NK-92 treated with Interleukin-12 subunit alpha and Interleukin-12 subunit beta, amount 100 ng/mL, for 24 hours (cell line): ENCODE measurements around the gene ZCCHC24.

ENCODE experiments used
- DNase-seq: peaks from one replicate; lab custom pipeline; 2025; lab: John Stamatoyannopoulos, UW

The ZCCHC24 gene

DNA sequence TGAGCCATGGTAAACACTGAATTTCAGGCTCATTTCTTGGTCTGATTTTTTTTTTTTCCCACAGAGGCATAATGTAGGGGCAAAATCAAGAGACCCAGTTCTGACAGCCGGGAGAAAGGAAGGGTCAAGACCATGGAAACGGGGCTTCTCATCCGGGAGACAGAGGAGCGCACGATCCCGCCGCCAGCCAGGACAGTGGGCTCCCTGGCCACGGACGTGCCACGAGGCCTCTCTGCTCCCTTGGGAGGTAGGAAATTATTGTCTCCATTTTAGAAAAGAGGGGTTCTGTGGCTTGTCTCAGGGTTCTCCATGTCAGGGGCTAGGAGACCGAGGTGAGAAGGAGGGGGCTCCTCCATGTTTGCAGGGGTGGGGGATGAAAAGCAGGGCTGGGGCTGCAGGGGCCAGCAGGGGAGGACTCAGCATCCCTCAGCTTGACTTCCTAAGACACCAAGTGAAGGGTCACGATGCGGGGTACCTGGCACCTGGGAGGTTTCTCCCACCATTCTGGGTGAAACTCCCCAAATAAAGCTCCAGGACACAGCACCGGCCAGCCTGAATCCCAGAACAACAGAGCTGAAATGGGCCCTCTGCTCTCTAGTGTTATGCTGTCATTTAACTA lies 60.5 kb downstream of the ZCCHC24 start:
- DNase-seq, result no peak

DNA sequence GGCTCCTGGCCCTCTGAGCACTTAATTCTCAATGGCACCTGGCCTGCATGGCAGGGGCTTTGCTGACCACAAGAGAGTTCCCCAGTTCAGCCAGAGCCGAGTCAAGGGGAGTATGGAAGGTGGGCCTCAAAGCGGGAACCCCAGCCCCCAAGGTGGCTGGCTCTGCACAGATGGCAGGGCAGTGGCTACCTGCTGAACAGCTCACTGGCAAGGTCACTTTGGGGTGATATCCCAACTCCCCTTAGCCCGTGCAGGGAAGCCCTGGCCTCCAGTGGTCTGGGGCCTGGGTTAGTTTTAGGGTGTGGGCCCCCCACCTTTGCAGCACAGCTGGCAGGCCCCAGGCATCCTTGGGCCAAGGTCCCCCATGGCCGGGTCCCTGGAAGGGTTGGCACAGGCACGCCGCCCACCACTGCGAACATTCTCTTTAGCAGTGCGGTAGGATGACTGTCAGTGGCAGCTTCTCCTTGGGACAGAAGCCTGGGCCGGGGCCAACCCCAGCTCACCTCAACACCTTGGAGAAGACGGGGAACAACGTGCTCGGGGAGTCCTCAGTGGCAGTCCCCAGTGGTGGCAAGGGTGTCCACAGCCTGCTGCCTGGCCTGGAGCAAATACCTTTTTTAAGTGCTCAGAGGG lies 61.3 kb downstream of the ZCCHC24 start:
- DNase-seq, result no peak

DNA sequence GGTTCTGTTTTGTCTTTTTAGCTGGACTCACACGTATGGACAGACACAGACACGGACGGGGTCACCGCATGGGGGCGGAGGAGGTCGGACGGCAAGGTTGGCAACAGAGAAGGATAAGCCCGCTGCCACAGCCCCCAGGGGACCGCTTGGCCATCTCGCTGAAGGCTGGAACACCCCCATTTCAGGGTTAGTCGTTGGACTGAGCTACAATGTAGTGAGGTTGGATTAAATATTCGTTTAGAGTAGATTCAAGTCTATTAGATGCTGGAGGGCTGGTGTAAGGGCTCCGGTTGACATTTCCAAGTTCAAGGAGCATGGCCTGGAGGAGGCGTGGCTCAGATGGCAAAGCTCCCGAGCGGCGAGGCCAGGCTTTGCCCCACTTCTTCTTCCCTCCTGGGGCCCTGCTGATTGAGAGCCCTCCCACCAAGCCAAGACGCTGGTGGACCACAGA lies 62.9 kb downstream of the ZCCHC24 start:
- no peak for DNase-seq

DNA sequence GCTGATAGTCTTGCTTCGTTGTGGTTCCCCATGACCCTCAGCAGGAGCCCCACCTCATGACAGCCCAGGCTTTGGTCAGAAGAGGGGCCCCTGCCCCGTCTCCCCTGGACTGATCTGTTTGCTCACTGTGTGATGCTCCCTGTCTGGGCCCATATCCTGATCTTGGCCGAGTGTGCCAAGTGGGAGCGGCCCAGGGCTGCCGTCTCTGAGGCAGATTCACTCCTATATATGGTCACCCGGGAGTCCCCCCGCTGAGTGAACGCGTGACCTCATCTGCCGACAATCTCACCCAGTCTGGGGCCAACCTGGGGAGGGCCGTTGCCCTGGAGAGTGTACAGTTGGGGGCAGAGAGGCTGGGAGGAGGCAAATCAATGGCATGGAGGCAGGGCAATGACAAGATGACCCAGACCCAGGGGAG lies 63.6 kb downstream of the ZCCHC24 start:
- DNase-seq, result no peak

DNA sequence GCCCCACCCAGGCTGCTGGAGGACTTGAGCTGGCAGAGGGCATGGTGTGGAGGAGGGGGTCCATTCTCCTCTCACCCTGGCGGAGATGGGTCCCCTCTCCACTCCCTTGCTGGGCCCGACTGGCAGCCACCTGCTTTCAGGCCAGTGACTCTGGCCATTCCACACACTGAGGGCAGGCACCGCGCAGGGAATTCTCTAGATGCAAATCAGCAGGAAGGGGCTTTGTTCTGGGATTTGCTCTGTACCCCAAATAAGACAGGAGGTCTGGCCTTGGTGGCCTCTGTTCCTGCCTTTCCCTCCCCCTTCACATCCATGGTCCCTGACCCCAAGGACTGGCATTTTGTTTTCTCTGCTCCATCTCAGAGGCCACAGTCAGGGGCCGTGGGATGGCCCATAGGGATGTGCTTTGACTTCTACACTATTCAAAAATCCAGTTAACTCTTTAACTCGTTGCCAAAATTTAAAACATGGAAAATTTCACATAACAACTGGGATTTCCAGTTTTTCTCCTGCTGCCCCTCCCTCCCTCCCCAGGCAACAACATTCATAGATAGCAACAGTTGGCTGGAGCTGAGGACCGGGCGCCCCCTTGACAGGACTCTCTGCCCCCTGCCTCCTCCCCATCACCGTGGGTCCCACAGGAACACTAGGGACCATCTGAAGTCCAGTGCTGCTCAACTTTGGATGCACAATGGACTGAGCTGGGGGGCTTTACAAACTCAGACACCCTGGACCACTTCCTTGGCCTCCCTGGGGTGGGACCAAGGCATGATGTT lies 64.3 kb downstream of the ZCCHC24 start:
- DNase-seq, result no peak

DNA sequence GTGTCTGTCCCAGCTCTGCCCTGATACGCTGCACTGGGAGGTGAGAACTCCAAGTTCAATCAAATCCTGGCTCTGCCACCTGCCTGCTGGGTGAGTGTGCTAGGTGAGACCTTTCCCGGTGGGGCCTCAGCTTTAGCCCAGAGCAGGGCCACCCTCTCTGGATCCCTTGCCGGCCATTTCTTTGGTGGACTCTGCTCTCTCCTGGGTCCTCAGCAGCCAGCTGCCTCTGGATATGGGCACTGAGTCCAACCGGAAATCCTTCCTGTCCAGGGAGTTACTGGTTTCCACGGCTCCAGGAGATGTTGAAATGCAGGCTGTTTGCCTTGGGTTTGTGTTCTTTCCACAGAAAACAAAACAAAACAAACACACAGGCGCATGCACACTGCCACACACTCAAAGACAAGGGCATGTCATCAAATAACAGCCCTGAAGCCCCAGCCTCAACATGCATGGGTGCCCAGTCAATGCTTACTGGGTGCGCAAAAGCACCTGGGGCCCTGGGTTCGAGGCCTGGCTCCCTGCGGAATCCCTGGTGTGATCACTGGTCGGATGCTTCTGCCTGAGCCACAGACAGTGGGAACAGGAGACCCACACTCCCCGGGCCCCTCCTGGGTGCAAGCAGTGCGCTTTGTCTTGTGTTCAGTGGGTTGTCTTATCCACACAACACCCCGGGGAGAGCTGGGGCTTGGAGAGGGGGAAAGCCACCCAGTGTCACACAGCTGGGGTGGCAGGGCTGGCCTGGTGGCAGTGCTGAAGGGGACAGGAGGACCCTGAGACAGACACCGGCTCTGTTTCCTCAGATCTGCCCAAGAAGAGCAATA lies 65.1 kb downstream of the ZCCHC24 start:
- DNase-seq, result no peak

DNA sequence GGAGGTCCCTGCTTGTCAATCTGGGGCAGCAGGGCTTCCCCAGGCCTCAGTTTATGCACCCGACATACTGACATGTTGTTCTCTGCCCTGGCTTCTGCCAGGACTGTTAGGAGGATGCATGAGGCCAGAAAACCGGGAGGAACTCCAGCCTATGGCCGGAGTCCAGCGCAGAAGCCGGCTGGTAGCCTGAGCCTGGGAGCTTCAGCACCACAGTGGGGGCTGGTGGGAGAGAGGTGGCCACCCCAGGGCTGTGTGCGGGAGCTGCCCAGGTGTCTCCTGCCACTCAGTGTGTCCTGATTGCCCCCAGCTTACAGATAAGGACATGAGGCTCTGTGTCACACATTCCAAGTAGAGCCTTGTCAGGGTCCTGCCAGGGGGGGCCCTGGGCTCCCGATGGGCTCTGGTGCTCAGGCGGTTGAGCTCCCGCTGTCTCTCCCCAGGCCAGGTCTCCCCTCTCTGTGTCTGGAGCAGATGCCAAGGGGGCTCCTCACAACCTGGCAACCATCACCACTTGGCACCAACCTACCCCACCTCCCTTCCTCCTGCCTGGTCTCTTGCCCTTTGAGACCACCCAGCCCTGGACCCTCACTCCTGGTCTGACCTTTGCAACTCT lies 65.8 kb downstream of the ZCCHC24 start:
- no peak for DNase-seq

DNA sequence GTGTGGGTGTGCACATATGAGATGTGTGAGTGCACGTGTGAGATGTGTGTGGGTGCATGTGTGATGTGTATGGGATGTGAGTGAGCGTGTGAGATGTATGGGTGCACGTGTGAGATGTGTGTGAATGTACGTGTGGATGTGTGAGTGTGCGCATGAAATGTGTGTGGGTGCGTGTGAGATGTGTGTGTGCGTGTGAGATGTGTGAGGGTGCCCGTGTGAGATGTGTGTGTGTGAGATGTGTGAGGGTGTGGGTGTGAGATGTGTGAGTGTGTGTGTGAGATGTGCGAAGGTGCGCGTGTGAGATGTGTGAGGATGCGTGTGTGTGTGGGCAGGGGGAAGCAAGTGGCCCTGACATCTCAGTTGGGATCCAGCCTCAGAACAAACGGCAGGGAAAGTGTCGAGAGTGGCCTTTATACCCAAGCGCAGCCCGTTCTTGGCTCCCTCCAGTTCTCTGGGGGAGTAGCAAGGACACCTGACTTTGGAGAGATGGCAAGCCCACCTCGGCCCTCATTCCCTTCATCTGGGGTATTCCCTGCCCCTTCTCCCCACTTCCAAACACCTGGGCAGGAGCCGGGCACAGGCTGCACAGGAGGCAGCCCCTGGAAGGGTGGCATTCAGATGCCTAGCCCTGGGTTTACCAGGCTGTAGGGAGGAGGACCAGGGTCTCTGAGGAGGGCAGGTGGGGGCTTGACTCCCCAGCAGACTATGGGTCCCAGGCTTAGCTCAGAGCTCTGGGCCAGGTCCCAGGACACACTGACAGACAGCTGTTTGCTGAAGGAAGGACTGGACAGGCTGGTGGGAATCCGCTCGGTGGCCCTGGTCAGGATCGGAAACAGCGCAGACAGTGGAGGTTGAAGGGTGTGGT lies 66.5 kb downstream of the ZCCHC24 start:
- DNase-seq, result no peak

DNA sequence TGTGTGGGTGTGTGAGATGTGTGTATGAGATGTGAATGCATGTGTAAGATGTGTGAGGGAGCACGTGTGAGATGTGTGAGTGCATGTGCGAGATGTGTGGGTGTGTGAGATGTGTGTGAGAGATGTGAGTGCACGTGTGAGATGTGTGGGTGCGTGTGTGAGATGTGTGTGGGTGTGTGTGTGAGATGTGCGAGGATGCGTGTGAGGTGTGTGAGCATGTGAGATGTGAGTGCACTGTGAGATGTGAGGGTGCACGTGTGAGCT lies 67.1 kb downstream of the ZCCHC24 start:
- DNase-seq, result no peak

DNA sequence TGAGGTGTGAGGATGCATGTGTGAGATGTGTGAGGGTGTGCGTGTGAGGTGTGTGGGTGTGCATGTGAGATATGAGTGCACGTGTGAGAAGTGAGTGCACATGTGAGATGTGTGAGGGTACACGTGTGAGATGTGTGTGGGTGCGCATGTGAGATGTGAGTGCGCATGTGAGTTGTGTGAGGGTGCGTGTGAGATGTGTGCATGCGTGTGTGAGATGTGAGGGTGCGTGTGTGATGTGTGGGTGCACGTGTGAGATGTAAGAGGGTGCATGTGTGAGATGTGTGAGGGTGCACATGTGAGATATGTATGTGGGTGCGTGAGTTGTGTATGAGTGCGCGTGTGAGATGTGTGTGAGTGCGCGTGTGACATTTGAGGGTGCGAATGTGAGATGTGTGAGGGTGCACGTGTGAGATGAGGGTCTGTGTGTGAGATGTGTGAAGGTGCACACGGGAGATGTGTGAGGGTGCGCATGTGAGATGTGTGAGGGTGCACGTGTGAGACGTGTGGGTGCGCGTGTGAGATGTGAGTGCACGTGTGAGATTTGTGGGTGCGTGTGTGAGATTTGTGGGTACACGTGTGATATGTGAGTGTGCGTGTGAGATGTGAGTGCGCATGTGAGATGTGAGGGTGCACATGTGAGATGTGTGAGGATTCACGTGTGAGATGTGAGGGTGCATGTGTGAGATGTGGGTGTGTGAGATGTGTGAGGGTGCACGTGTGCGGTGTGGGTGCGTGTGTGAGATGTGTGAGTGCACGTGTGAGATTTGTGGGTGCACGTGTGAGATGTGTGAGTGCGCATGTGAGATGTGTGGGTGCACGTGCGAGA lies 67.7 kb downstream of the ZCCHC24 start:
- DNase-seq, result no peak

DNA sequence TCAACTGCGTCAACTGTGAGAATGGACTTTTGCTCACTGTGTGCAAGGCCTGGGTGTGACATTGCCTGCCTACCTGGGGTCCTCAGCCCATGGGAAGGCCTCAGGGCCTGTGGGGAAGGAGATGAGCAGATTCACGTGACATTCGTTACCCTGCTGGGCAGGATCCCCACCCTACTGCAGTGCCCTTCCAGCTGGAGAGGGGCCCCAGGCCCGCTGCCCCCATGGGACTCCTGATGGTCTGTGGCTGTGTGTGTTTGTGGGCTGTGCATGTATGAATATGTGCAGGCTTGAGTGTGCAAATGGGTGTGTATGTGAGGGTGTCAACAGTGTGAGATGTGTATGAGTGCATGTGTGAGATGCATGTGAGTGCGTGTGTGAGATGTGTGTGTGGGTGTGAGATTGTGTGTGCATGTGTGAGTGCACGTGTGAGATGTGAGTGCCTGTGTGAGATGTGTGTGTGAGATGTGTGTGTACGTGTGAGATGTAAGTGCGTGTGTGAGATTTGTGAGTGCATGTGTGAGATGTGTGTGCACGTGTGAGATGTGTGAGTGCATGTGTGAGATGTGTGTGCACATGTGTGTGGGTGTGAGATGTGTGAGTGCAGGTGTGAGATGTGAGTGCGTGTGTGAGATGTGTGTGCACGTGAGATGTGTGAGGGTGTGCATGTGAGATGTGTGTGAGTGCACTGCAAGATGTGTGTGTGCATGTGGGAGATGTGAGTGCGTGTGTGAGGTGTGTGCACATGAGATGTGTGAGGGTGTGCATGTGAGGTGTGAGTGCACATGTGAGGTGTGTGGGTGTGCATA lies 68.5 kb downstream of the ZCCHC24 start:
- DNase-seq, result no peak

DNA sequence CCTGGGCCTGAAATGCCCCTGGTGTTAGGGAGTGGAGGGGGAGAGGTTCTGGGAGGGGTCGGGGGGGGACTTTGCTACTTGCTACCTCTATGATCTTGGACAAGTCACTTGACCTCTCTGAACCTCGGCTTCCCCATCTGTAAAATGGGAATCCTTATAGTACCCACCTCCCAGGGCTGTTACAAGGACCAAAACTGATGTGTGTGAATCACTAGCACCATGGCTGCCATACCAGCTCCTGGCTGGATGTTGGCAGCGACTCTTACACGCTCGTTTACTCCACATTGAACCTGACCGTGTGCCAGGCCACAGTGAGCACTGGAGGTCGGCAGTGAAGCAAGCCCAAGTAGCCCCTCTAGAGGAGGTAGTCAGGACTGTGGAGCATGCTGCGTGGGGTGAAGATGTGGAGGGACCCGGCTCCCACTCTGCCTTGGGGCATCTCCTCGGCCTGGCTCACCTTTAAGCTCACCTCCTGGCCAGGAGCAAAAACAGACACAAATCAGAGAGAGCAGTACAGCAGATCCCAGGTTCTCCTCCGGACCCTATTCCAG lies 69.3 kb downstream of the ZCCHC24 start:
- DNase-seq, result no peak

DNA sequence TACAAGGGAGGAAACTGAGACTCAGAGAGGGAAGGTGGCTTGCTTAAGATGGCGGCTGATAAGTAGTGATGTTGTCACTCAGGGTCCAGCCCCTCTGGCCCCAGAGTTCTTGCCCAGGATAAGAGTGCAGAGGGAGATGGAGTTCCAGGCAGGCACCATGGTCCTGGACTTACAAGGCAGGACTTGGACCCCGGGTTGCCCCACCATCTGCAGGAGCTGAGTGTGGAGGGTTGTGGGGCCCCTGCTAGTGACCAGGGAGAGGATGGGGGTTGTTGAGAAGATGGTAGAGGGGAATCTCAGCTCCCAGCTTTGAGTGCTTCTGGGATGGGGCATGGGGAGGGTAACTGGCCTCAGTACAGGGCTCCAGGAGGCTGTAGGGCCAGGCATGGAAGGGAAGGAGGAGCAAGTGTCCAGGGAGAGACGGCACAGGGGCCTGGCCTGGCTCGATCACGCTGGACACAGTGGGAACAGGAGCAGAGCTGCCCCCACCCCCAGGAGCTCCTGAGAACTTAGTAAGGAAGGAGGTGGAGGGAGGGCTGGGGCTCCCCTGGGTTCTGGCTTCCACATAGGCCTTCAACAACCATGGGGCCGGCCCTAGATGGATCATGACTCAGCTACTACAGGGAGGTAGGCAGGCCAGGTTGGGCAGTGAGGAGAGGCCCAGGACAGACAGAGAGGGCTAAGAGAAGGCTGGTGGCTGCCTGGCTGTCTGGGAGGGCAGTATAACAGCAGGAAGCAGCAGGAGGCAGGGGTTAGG lies 69.9 kb downstream of the ZCCHC24 start:
- DNase-seq, result no peak

DNA sequence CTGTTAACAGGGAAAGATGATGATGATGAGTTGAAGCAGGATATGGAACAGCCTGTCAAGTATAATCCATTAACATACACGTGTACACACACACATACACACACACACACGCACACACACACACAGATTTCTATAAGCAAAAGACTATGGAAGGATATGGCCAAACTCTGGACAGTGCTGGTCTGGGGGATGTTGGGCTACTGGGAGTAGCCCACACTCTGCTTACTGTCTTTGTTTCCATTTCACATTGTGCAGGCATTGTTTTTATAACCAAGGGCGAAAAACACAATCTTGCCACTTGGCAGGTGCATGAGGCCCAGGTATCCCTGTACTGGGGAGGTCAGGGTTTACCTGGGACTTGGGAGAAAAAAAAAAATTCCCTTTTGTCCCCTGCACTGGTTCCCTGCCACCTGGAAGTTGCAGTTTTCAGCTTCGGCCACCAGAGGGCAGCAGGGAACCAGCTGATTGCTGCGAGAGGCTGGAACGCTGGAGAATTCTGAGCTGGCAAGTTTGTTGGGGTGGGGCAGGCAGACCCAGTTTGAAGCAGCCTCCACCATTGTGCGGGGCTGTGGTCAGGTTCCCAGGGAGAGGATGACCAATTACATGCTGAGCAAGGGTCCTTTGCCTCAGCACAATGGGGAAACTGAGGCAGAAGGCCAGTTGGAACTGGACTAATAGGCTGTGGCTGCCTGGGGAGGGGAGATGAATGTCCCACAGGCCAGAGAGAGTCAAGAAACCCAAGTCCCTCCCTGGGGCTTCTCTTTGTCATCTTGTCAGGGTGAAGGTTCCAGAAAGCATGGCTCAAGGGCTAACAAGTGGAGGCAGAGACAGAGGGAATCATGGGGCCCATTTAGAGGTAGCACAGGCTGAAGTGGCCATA lies 70.9 kb downstream of the ZCCHC24 start:
- peak; percentile 52 for DNase-seq

DNA sequence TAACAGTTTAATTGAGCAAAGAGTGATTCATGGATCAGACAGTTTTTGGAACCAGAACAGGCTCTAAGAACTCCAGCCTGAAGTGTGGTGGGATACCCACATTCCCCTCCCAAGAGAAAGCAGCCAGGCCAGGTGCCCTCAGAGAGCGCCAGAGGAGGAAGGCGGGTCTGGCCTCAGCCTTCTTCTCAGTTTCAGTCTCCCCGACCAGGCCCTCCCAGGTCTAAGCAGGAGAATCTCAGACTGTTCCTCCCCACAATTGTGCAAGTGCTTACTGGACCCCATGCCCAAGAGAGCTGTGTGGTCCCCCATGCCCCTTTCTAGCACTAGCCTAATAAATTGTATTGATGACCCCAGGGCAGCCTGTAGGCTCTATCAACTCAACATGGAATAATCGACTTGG lies 72.6 kb downstream of the ZCCHC24 start:
- DNase-seq, result no peak

DNA sequence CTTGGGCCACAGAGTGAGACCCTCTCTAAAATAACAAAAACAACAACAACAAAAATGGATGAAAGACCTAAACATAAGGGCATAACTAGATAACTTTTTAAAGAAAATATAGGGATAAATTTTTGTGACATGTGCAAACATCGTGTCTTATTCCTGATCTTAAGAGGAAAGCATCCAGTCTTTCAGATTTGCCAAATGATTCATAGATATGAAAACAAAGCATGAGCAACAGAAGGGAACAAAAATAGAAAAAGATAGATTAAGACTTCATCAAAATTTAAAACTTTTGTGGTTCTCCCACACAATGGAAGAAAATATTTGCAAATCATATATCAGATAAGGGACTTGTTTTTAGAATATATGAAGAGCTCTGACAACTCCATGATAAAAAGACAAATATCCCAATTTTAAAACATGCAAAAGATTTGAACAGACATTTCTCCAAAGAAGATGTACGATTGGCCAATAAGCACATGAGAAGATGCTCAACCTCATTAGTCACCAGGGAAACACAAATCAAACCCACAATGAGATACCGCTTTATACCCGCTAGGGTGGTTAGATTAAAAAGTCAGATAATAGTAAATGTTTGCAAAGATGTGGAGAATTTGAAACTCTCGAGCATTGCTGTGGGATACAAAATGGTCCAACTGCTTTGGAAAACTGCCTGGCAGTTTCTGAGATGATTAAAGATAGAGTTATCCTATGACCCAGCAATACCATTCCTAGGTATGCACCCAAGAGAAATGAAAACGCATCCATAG lies 77.8 kb downstream of the ZCCHC24 start:
- DNase-seq, result no peak
